HG02642 (cell line): ENCODE data around the gene CACNA1S.

Source experiments
- ATAC-seq: cut with Tn5 transposase; IDR thresholded peaks from one replicate; pipeline ENCODE4 v1.9.1; 2021; ENCODE audit warnings: mild to moderate bottlenecking; ENCODE audit not compliant: unreplicated experiment, poor library complexity

Gene CACNA1S

GRCh38 chr1:201112173-201112731, at the start of gene CACNA1S:
Gene CACNA1S, minus strand, starts transcription at chr1:201112426. Its CDS starts 87 bp downstream, at chr1:201112339.
- ATAC-seq = no peak

GRCh38 chr1:201157949-201158348, 45.7 kb upstream of the CACNA1S start:
- ATAC-seq = no peak

GRCh38 chr1:201156819-201157218, 44.6 kb upstream of the CACNA1S start:
- ATAC-seq = no peak

GRCh38 chr1:201156346-201156745, 44.1 kb upstream of the CACNA1S start:
- ATAC-seq = no peak

GRCh38 chr1:201155354-201155753, 43.1 kb upstream of the CACNA1S start:
- ATAC-seq = no peak

GRCh38 chr1:201154389-201155165, 42.4 kb upstream of the CACNA1S start, which contains the start of gene TMEM9:
Gene TMEM9, minus strand, starts transcription at chr1:201154474. Its CDS starts 551 bp downstream, at chr1:201153923.
- peak; percentile 99 for ATAC-seq

GRCh38 chr1:201153474-201154388, 41.5 kb upstream of the CACNA1S start:
- ATAC-seq = peak; percentile 84

- no peak for ATAC-seq
These were observed 37.2 kb upstream of the CACNA1S start for GRCh38 chr1:201149400-201149799.

GRCh38 chr1:201147396-201148015, 35.3 kb upstream of the CACNA1S start:
- ATAC-seq = no peak

GRCh38 chr1:201146626-201147390, 34.6 kb upstream of the CACNA1S start:
- ATAC-seq = no peak

- ATAC-seq = no peak
These were observed 33.6 kb upstream of the CACNA1S start for GRCh38 chr1:201145816-201146215.

- ATAC-seq = no peak
These were observed 32.9 kb upstream of the CACNA1S start for GRCh38 chr1:201145132-201145531.

GRCh38 chr1:201144701-201145100, 32.5 kb upstream of the CACNA1S start:
- ATAC-seq = no peak

- no peak for ATAC-seq
These were observed 31.8 kb upstream of the CACNA1S start for GRCh38 chr1:201143726-201144635.

- ATAC-seq = no peak
These were observed 30.9 kb upstream of the CACNA1S start for GRCh38 chr1:201142849-201143725.

GRCh38 chr1:201142011-201142848, 30.0 kb upstream of the CACNA1S start:
- ATAC-seq = no peak

GRCh38 chr1:201141418-201141817, 29.2 kb upstream of the CACNA1S start:
- no peak for ATAC-seq
